Measurements from ENCODE around the gene FOXA1. TPM values are rescaled to one million over a fixed set of nuclear protein-coding genes. Genes with fewer than 3 reads are reported as not detected.
A peak's percentile ranks its signal among the peaks of the same experiment; 100 is the strongest.

Gene FOXA1
- 2.7 and 3.2 TPM in 2 replicates for total RNA-seq (2014; rRNA removed; shearing (Covaris generic))
- polyA plus RNA-seq (2015; cell fraction: cytosol; rRNA removed) = 2.9 and 5.9 TPM in 2 replicates
- 2.8 and 5.5 TPM in 2 replicates for polyA plus RNA-seq (2015; cell fraction: nucleus; rRNA removed)

- DNase-seq (ENCODE audit: low read depth) = peak; percentile 32
Measured at GRCh38 chr14:37594971-37595808, at the start of gene FOXA1, which contains the start of gene TTC6. FOXA1 (minus strand) TSS chr14:37595249; CDS start chr14:37594972, 277 bp downstream. TTC6 (plus strand) TSS chr14:37595629; CDS start chr14:37622065, 26,436 bp downstream.

GRCh38 chr14:37643701-37644100 lies 48.7 kb upstream of the FOXA1 start:
- no peak for DNase-seq (ENCODE audit: low read depth)

GRCh38 chr14:37642125-37642524 lies 47.1 kb upstream of the FOXA1 start:
- DNase-seq (ENCODE audit: low read depth) = no peak

GRCh38 chr14:37641117-37641516 lies 46.1 kb upstream of the FOXA1 start:
- no peak for DNase-seq (ENCODE audit: low read depth)

GRCh38 chr14:37638599-37638998 lies 43.5 kb upstream of the FOXA1 start:
- DNase-seq (ENCODE audit: low read depth) = no peak

- no peak for DNase-seq (ENCODE audit: low read depth)
Measured at GRCh38 chr14:37637341-37637740, 42.3 kb upstream of the FOXA1 start.

GRCh38 chr14:37625597-37626595 lies 30.8 kb upstream of the FOXA1 start:
- DNase-seq (ENCODE audit: low read depth) = no peak

- no peak for DNase-seq (ENCODE audit: low read depth)
Measured at GRCh38 chr14:37623971-37624370, 28.9 kb upstream of the FOXA1 start.

GRCh38 chr14:37623426-37623951 lies 28.4 kb upstream of the FOXA1 start:
- DNase-seq (ENCODE audit: low read depth) = peak; percentile 88

GRCh38 chr14:37622231-37622923 lies 27.3 kb upstream of the FOXA1 start:
- DNase-seq (ENCODE audit: low read depth) = no peak

- no peak for DNase-seq (ENCODE audit: low read depth)
Measured at GRCh38 chr14:37620856-37621255, 25.8 kb upstream of the FOXA1 start.

GRCh38 chr14:37618498-37619028 lies 23.5 kb upstream of the FOXA1 start:
- DNase-seq (ENCODE audit: low read depth) = no peak

GRCh38 chr14:37617864-37618365 lies 22.9 kb upstream of the FOXA1 start:
- DNase-seq (ENCODE audit: low read depth) = no peak

GRCh38 chr14:37616853-37617252 lies 21.8 kb upstream of the FOXA1 start:
- no peak for DNase-seq (ENCODE audit: low read depth)

GRCh38 chr14:37615582-37616289 lies 20.7 kb upstream of the FOXA1 start:
- DNase-seq (ENCODE audit: low read depth) = no peak

- DNase-seq (ENCODE audit: low read depth) = no peak
Measured at GRCh38 chr14:37610945-37611523, 16.0 kb upstream of the FOXA1 start.

- DNase-seq (ENCODE audit: low read depth) = no peak
Measured at GRCh38 chr14:37608649-37609048, 13.6 kb upstream of the FOXA1 start.

- DNase-seq (ENCODE audit: low read depth) = no peak
Measured at GRCh38 chr14:37606678-37607077, 11.6 kb upstream of the FOXA1 start.

GRCh38 chr14:37603688-37604251 lies 8.7 kb upstream of the FOXA1 start:
- DNase-seq (ENCODE audit: low read depth) = no peak

Measured in HT1080 (cell line).